Activated CD4-positive, alpha-beta T cell treated with anti-CD3 and anti-CD28 coated beads, Interleukin-2, amount 50 U/mL, for 1 hour (primary cell): ENCODE results near the gene SLC23A3.

Experiments used
- DNase-seq: peaks from one replicate; pipeline ENCODE4 v3.0.0-alpha.2; 2020

SLC23A3 gene

GRCh38 chr2:219169930-219170654 is at the start of gene SLC23A3:
TSS of gene SLC23A3 (minus strand) at chr2:219170029. CDS start at chr2:219169984, 45 bp downstream.
- no peak for DNase-seq

GRCh38 chr2:219218732-219219701 is 49.2 kb upstream of the SLC23A3 start, which contains the start of gene ABCB6:
TSS of gene ABCB6 (minus strand) at chr2:219218958. CDS start at chr2:219218673, 285 bp downstream.
- DNase-seq = peak; percentile 84

GRCh38 chr2:219218217-219218731 is 48.4 kb upstream of the SLC23A3 start:
- DNase-seq = peak; percentile 18

- no peak for DNase-seq
Observed at GRCh38 chr2:219216535-219216915, 46.7 kb upstream of the SLC23A3 start.

- no peak for DNase-seq
Observed at GRCh38 chr2:219215871-219216534, 46.2 kb upstream of the SLC23A3 start.

- DNase-seq = no peak
Observed at GRCh38 chr2:219214786-219215185, 45.0 kb upstream of the SLC23A3 start.

- DNase-seq = no peak
Observed at GRCh38 chr2:219214141-219214540, 44.3 kb upstream of the SLC23A3 start.

- no peak for DNase-seq
Observed at GRCh38 chr2:219213486-219214071, 43.8 kb upstream of the SLC23A3 start.

- DNase-seq = no peak
Observed at GRCh38 chr2:219213026-219213415, 43.2 kb upstream of the SLC23A3 start.

GRCh38 chr2:219210886-219211362 is 41.1 kb upstream of the SLC23A3 start:
- DNase-seq = no peak

GRCh38 chr2:219210196-219210885 is 40.5 kb upstream of the SLC23A3 start:
- no peak for DNase-seq

GRCh38 chr2:219209236-219210195 is 39.7 kb upstream of the SLC23A3 start:
- no peak for DNase-seq

- no peak for DNase-seq
Observed at GRCh38 chr2:219207884-219208740, 38.3 kb upstream of the SLC23A3 start.

- no peak for DNase-seq
Observed at GRCh38 chr2:219207134-219207883, 37.5 kb upstream of the SLC23A3 start.

- DNase-seq = peak; percentile 94
Observed at GRCh38 chr2:219206328-219207133, 36.7 kb upstream of the SLC23A3 start, which contains the start of gene ZFAND2B. TSS of gene ZFAND2B (plus strand) at chr2:219206782. CDS start at chr2:219206988, 206 bp downstream.

GRCh38 chr2:219205981-219206327 is 36.1 kb upstream of the SLC23A3 start:
- DNase-seq = no peak

- no peak for DNase-seq
Observed at GRCh38 chr2:219205165-219205538, 35.3 kb upstream of the SLC23A3 start.
